HTERT RPE-1 (cell line): ENCODE data around the gene PCNX4.
"Not testable (repeated sequence)": the region's sequence is repeated elsewhere in the genome, so short reads cannot be mapped to it uniquely, and the experiment has no call there.

Source experiments
- in situ Hi-C: fragments of 300-500 bp; cut with MboI; formaldehyde crosslinking; loops from 4 replicates; pipeline ENCODE4 v1.14.3; 2020; ENCODE audit warnings: low sequenced_read_pairs

The PCNX4 gene

DNA sequence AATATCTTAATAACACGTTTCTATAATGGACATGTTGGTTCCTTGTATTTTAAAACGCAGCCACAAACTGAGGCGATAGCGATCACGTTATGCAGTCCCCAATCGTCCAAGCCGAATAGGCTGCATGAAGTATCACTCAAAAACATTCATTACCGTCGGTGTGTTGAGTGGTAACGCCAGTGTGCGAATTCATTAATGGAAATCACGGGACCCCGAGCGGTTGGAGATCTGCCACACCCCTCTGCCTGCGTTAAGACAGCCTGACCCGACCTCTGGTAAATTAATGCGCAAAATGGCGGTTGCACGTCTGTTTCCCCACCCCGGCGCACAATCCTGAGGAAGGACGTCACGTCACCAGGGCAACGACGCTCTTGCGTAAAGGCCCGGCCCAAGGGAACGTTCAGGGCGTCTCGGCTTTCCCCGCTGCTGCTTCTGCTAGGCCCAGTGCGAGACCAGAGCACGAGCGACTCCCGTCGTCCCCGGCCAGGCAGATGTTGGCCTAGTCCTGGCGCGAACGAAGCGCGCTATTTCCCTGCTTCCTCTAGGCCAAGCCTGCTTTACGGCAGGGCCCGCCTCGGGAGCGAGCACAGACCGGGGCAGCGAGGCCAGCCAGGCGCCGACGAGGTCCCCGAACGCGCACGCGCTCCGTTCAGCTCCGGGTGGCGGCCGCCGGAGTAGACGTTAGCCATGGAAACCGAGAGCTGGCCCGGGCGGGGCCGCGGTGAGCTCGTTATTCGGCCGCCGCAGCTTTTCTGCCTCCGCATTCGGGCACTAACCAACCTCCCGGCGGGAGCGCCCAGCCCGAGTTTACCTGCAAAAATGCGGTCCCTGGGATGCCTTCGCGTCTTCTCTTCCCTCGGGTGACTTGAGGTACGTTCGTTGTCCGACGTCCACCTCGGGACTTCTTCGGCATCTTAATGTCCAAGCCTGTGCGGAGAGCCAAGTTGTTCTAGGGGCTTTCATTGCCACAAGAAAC is at the start of gene PCNX4:
Gene PCNX4, plus strand, starts transcription at position 374 of the 976 bp plus-strand sequence. CDS start 15,716 bp downstream, outside the sequence.
- in situ Hi-C loops = no loop called here

DNA sequence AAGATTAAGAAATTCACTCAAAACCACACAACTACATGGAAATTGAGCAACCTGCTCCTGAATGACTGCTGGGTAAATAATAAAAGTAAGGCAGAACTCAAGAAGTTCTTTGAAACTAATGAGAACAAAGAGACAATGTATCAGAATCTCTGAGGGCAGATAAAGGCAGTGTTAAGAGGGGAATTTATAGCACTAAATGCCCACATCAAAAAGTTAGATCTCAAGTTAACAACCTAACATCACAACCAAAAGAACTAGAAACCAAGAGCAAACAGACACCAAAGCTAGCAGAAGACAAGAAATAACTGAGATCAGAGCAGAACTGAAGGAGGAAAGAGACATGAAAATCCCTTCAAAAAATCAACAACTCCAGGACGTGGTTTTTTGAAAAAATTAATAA is 43.7 kb upstream of the PCNX4 start:
- in situ Hi-C loops = not testable (repeated sequence)

DNA sequence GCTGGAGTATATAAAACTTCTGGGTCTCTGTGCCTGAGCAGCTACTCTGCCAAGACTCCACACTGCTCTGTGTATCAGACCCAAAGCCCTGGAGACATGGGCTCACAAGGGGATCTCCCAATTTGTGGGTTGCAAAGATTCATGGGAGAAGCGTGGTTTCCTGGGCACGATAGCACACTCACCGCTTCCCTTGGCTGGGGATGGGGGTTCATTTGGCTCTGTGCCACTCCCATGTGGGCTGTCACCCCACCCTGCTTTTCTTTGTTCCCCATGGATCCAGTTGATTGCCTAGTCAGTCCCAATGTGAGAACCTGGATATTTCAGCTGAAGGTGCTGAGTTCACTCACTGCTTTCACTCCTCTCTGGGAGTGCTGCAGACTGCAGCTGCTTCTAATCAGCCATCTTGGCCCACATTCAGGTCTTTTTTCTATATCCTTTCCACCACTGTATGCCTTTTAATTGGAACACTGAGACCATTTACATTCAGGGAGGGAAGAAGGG is 40.0 kb upstream of the PCNX4 start:
- in situ Hi-C loops = no loop called here

- in situ Hi-C loops = no loop called here
Measured at GRCh38 chr14:60058087-60058486, 33.6 kb upstream of the PCNX4 start.

DNA sequence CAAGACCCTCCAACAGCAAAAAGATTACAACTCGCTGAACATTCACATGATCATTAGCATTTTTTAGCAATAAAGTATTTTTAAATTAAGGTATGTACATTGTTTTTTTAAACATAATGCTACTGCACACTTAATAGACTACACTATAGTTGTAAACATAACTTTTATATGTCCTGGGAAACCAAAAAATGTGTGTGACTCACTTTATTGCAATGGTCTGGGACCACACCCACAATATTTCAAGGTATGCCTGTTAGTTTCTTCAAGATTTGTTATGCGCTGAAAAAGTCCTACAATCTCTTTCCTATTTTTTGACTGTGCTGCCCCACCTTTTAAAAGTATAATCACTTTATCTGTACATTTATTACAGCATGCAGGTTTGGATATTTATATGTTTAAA is 30.4 kb upstream of the PCNX4 start:
- in situ Hi-C loops = no loop called here

GRCh38 chr14:60064491-60065072 is 27.1 kb upstream of the PCNX4 start:
- in situ Hi-C loops = no loop called here

DNA sequence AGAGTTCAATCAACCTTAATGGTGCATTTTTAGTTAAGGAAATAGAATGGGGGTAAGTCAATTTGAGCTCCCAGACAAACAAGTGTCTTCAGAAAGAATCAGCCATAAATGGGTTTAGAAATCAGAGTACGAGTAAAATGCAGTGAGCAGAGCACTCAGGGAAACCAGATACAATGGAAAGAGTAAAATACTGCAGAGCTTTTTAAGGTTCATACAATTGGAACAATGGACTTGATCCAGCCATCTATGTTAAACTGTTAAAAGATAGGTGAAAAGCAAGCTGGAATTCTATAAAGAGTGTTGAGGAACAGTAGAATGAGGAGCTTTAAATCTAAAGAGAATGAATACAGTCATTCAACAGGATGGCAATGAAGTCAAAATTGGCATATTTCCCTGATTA is 23.8 kb upstream of the PCNX4 start:
- in situ Hi-C loops = no loop called here

DNA sequence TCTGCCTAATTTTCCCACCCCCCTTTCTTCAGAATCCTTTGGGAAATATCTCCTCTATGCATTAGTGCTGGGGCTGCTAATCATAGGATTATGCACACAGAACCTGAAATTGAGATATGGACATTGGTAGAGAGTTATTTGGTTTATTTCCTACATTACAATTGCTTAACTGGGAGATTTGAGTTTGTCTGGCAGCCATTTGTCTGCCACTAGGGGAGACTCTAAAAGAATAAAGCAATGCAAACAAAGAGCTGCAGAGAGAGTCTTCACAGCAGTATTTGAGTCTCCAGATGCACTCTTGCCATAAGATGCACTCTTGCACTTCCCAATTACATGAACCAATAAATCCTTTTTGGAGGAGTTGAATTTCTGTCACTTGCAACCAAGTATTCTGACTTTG is 12.0 kb upstream of the PCNX4 start:
- in situ Hi-C loops = no loop called here

DNA sequence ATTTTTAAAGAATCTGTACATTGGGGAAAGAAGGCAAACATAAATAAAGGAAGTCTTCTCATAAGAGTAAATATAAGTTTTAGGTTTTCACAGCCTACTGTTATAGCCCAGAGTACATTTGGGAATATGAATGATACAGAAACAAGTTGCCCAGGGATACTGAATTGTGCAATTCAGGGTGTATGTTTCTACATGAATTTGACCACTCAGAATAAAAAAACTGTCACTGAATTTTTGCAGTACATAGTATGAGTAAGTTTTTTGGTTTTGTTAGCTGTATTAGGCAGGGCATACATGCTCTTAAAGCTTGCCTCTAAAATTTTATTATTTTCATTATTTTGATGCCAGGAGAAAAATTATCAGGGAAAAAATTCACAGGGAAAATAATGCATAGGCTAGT is 6.6 kb upstream of the PCNX4 start:
- in situ Hi-C loops = no loop called here

DNA sequence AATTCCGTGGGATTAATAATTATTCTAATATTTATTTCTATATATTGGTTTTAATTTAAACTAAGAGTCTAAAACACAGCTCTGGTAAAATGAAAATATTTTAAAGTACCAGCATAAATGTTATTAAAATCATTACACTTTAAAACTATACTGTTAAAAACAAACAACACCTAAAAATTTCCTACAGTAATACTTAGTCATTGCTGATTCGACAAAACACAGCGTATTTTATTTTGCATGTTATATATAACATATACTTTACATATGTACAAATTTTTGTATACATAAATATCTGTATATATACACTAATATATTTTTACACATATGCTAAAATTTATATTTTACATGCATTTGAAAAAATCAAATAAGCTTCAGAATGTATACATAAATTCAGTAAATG is 6.0 kb upstream of the PCNX4 start:
- in situ Hi-C loops = no loop called here

DNA sequence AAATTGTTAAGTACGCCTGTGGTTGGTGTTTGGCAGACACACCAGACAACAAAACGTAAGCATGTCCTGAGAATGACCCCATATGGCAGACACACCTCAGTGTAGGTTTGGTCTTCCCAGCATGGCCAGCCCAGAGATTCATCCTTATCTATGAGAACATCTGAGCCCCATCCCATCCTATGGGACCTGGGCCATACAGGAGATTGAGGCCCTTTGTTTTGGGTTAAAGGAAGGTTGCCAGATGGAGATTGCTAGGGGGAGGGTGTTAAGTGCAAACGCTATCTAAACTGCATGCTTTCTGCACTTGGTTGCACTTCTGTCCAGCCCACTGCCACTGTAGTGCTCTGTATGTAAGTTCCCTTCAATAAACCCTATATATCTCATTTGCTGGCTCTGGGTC is 4.1 kb upstream of the PCNX4 start:
- in situ Hi-C loops = no loop called here

GRCh38 chr14:60089221-60089620 is 2.5 kb upstream of the PCNX4 start:
- in situ Hi-C loops = no loop called here

DNA sequence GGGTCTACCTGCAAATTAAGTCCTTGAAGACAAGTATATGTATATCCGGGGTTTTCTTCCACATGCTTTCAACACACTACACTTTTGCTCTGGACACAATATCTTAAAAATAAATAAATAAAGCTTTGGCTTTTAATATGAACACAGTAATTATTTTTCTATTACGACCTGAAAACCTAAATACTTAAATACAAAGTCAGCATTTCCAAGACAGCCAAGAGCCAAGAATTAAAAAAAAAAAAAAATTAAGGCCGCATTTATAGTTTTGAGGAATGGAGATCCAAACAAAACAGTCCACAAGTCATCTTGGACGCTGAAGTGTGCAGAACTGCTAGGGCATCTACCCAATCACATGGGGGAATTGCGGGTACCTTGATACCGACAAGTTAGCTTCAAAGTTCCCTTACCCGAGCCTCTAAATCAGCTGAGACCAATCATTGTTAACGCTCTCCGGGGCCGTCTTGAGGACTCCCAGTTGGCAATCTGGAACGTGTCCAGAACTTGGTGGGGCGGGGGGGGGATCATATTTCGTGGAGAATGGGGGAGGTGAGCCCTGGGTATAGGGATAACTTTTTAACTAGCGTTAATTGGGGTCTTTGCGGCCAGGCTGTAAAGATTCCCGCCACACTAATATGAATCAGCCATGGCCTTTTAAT is 731 bp upstream of the PCNX4 start:
- in situ Hi-C loops = no loop called here

- in situ Hi-C loops = no loop called here
Measured at GRCh38 chr14:60092526-60092920, 800 bp downstream of the PCNX4 start.

GRCh38 chr14:60093080-60093479 is 1.4 kb downstream of the PCNX4 start:
- in situ Hi-C loops = no loop called here

- in situ Hi-C loops = no loop called here
Measured at GRCh38 chr14:60093606-60094005, 1.9 kb downstream of the PCNX4 start.

- in situ Hi-C loops = no loop called here
Measured at GRCh38 chr14:60094306-60094897, 2.7 kb downstream of the PCNX4 start.

- in situ Hi-C loops = no loop called here
Measured at GRCh38 chr14:60095231-60095630, 3.5 kb downstream of the PCNX4 start.

GRCh38 chr14:60095781-60096450 is 4.2 kb downstream of the PCNX4 start:
- in situ Hi-C loops = no loop called here

DNA sequence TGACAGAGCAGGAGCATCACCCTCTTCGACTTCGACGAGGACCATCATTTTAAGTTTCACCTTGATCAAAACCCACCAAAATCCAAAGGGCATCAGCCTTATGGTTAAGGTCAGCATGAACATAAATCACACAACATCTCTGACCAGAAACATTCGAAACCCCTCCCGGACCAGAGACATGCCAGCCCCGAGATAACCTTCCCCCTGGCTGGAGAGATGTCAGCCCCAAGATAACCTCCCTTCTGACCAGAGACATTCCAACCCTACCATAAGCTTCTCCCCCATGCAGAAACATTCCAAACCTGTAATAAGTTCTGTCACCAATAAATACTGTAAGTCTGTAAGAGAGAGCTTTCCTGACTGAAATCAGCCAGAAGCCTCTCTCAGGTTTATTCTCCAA is 6.3 kb downstream of the PCNX4 start:
- in situ Hi-C loops = no loop called here

- in situ Hi-C loops = not testable (repeated sequence)
Measured at GRCh38 chr14:60099855-60100254, 8.1 kb downstream of the PCNX4 start.
